Natural killer cell (primary cell): ENCODE results near the gene ULBP1. TPM values are rescaled to one million over a fixed set of nuclear protein-coding genes. Genes with fewer than 3 reads are reported as not detected.
"Not testable (repeated sequence)": the region's sequence is repeated elsewhere in the genome, so short reads cannot be mapped to it uniquely, and the experiment has no call there.

Experiments
- ATAC-seq, 3 donors: fragments of 150-1000 bp in 2 of 3; fragments of 200-7000 bp in 1 of 3; cut with Tn5 transposase; 1 replicate in 1 of 3; 2 replicates in 2 of 3; pipeline ENCODE4 v1.10.0; 2021; ENCODE audit warnings: mild to moderate bottlenecking in 2 of 3, moderate library complexity in 2 of 3
- DNase-seq, 2 donors: peaks; one replicate each; pipeline versions ENCODE4 v3.0.0 to v3.0.0-alpha.2; 2013 to 2021; ENCODE audit warnings: mixed read lengths in 1 of 2
- H3K27ac ChIP-seq: one replicate; pipeline ENCODE4 v1.5.1; 2013; ENCODE audit warnings: mild to moderate bottlenecking, low read length
- H3K27me3 ChIP-seq: one replicate; pipeline ENCODE4 v1.6.1; 2013; ENCODE audit warnings: low read length; ENCODE audit not compliant: control insufficient read depth, insufficient read depth
- H3K36me3 ChIP-seq: one replicate; pipeline ENCODE4 v1.6.1; 2013; ENCODE audit warnings: low read length; ENCODE audit not compliant: control insufficient read depth, insufficient read depth
- H3K4me1 ChIP-seq: one replicate; pipeline ENCODE4 v1.6.1; 2013; ENCODE audit warnings: low read length; ENCODE audit not compliant: control insufficient read depth, insufficient read depth
- H3K4me3 ChIP-seq: one replicate; pipeline ENCODE4 v1.5.1; 2013; ENCODE audit warnings: low read length
- H3K9me3 ChIP-seq: one replicate; pipeline ENCODE4 v1.6.1; 2013; ENCODE audit warnings: low read length; ENCODE audit not compliant: control insufficient read depth, insufficient read depth
- H3K27ac Mint-ChIP-seq, 2 donors: one replicate each; pipeline ENCODE4 v1.8.0; 2022; ENCODE audit warnings: mild to moderate bottlenecking in 2 of 2, mixed read lengths in 2 of 2, moderate library complexity in 1 of 2
- H3K27me3 Mint-ChIP-seq, 2 donors: one replicate each; pipeline ENCODE4 v1.8.0; 2022; ENCODE audit warnings: low read depth in 2 of 2, mixed read lengths in 2 of 2
- H3K36me3 Mint-ChIP-seq: one replicate; pipeline ENCODE4 v1.8.0; 2022; ENCODE audit warnings: mixed read lengths
- H3K4me1 Mint-ChIP-seq, 2 donors: one replicate each; pipeline ENCODE4 v1.8.0; 2022; ENCODE audit warnings: mixed read lengths in 2 of 2
- H3K4me3 Mint-ChIP-seq: one replicate; pipeline ENCODE4 v1.8.0; 2022; ENCODE audit warnings: mild to moderate bottlenecking, moderate library complexity, mixed read lengths
- H3K9me3 Mint-ChIP-seq, 2 donors: one replicate each; pipeline ENCODE4 v1.8.0; 2022; ENCODE audit warnings: mixed read lengths in 2 of 2
- WGBS: methylation state at CpG from one replicate; pipeline ENCODE4 v1.1.7; 2013; ENCODE audit warnings: missing lambda C conversion rate; ENCODE audit not compliant: insufficient coverage; 5-methylcytosine and 5-hydroxymethylcytosine counted together
- intact Hi-C: fragments of 100-400 bp; cut with micrococcal nuclease; formaldehyde crosslinking; loops from one replicate; pipeline ENCODE4 v1.14.2; 2022
- total RNA-seq, 4 donors: library from RNA; stranded (reverse); fragments of 120-200 nt in 1 of 4; gene quantifications; one replicate each; pipeline versions ENCODE4 v1.2.3 to v1.2.4, GENCODE V29; 2013 to 2022
- TF ChIP-seq, protein P1 (sequence below): fragments of 200-600 bp; IDR thresholded peaks from one replicate; pipeline ENCODE4 v1.8.0; 2022; ENCODE audit warnings: antibody characterized with exemption

The ULBP1 gene
- total RNA-seq, 3 donors from 2014 or later (not counting 1 experiment from before 2014, with no cell fraction given), result 0.18 to 0.23 TPM; not detected in 1

DNA sequence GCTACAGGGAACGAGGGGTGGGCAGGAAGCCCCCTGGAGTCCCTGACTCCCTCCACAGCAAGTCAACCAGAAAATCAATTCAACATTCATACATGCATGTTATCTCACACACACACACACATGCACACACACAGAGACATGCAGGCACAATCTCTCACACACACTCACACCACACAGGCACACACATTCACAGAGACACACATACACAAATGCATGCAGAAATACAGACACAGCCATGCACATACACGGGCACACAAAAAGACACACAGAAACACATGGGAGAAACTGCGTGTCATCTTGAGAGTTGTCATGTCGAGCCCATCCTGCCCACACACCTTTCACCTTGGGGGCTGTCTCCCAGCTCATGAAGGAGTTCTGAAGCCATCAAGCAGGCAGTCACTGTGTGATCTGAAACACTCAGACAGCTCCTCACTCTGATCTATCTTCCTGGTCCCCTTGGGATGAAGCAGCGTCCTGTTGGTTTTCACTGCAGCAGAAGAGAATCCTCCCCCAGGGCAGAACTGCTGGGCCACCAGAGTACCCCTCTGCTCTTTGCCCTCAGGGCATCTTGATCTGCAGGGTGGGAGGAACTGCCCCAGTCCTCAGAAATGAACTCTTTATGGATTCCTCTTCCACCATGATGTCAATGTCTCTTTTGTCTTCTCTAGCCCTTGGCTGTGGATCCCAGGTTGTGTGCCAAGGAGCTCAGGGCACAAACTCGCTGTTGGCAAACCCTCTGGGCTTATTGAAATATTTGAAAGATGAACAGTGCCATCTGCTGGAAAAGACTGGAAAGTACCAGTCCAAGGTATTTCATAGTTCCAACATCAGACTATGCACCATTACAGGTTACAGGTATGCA lies 52.8 kb downstream of the ULBP1 start:
- no peak overlapping the region for H3K27ac ChIP-seq
- peak in 1 of 2 donors; percentile 86 for DNase-seq
- TF ChIP-seq, protein P1, sequence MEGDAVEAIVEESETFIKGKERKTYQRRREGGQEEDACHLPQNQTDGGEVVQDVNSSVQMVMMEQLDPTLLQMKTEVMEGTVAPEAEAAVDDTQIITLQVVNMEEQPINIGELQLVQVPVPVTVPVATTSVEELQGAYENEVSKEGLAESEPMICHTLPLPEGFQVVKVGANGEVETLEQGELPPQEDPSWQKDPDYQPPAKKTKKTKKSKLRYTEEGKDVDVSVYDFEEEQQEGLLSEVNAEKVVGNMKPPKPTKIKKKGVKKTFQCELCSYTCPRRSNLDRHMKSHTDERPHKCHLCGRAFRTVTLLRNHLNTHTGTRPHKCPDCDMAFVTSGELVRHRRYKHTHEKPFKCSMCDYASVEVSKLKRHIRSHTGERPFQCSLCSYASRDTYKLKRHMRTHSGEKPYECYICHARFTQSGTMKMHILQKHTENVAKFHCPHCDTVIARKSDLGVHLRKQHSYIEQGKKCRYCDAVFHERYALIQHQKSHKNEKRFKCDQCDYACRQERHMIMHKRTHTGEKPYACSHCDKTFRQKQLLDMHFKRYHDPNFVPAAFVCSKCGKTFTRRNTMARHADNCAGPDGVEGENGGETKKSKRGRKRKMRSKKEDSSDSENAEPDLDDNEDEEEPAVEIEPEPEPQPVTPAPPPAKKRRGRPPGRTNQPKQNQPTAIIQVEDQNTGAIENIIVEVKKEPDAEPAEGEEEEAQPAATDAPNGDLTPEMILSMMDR, result peak; percentile 67
- WGBS, result 21% methylated on average over 6 of the region's 6 CpGs
- no peak overlapping the region for H3K27ac Mint-ChIP-seq
- ATAC-seq, result peak; percentile 71 to 84 (median 80)
- H3K27me3 Mint-ChIP-seq, result peaks cover 59 to 61% of the 10 kb centered on the region in 2 donors
- H3K9me3 Mint-ChIP-seq, result no peaks in the 10 kb centered on the region
- H3K9me3 ChIP-seq, result no peaks in the 10 kb centered on the region
- peaks cover 10 to 11% of the 10 kb centered on the region in 2 donors for H3K4me1 Mint-ChIP-seq
- H3K36me3 Mint-ChIP-seq, result no peaks in the 10 kb centered on the region
- H3K4me1 ChIP-seq, result peaks cover 11% of the 10 kb centered on the region
- H3K4me3 ChIP-seq, result no peak overlapping the region
- no peak overlapping the region for H3K4me3 Mint-ChIP-seq
- intact Hi-C loops, result loop anchor here (1.0 kb wide), 2 partner anchors 82 to 182 kb away; no protein-coding TSS in a partner anchor
- no peaks in the 10 kb centered on the region for H3K36me3 ChIP-seq
- H3K27me3 ChIP-seq, result peaks cover 39% of the 10 kb centered on the region

DNA sequence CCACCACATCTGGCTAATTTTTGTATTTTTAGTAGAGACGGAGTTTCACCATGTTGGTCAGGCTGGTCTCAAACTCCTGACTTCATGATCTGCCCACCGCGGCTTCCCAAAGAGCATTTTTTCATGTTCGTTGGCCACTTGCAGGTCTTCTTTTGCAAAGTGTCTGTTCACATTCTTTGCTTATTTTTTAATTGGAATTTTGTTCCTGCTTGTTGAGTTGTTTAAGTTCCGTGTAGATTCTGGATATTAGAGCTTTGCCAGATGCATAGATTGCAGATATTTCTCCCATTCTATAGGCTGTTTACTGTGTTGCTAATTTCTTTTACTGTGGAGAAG lies 53.4 kb downstream of the ULBP1 start:
- DNase-seq, H3K36me3 ChIP-seq, ATAC-seq, H3K4me3 Mint-ChIP-seq, H3K27ac Mint-ChIP-seq, H3K4me3 ChIP-seq, H3K36me3 Mint-ChIP-seq, H3K9me3 Mint-ChIP-seq, H3K27ac ChIP-seq, H3K9me3 ChIP-seq: not testable (repeated sequence)
- TF ChIP-seq, protein P1, result peak; percentile 16
- peaks cover 37% of the 10 kb centered on the region for H3K27me3 ChIP-seq
- Mint-ChIP-seq H3K4me1 (peaks cover 10 to 11% of the 10 kb centered on the region in 2 donors), H3K27me3 (peaks cover 58 to 61% of the 10 kb centered on the region in 2 donors)
- 10% methylated on average over 5 of the region's 5 CpGs for WGBS
- H3K4me1 ChIP-seq, result peaks cover 11% of the 10 kb centered on the region
- intact Hi-C loops, result loop anchor here (1.0 kb wide), 2 partner anchors 83 to 183 kb away; no protein-coding TSS in a partner anchor

DNA sequence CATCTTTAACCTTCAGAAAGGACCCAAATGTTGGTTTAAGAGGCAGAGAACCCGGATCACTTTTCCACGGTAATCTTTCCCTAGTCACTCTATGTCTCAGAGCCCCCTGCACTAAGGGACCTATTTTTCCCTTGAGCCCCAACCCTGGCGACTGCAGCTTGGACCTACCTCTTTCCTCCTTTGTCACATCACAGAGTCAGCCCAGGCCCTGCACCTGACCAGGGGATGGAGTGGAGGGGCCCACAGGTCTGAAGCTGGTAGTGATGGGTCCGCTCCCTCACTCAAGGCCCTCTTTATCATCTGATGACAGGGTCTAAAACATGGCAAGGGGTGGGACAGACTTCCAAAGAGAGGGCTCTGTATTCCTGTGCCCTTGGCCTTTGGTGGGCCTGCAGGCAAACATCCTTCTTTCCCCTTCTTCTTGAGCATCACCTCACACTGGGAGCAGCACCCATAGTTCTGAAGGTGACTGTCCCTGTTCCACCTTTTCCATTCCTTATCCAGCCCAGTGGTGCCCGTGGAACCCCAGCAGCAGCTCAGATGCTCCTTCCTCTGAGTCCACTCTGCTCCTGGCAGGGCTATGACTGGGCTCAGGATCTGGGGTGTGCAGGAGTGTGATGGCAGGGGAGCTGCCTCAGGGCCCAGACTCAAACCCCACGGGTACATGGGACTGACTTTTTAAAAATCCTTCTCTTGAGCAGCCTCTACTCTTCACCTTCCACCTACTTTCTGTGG lies 55.3 kb downstream of the ULBP1 start:
- H3K9me3 Mint-ChIP-seq, result no peaks in the 10 kb centered on the region
- peaks cover 7 to 8% of the 10 kb centered on the region in 2 donors for H3K4me1 Mint-ChIP-seq
- WGBS, result 73% methylated on average over 5 of the region's 6 CpGs
- Histone ChIP-seq H3K27me3 (peaks cover 24% of the 10 kb centered on the region), H3K4me3 (no peak overlapping the region), H3K27ac (no peak overlapping the region), H3K9me3 (no peaks in the 10 kb centered on the region), H3K4me1 (peaks cover 11% of the 10 kb centered on the region), H3K36me3 (no peaks in the 10 kb centered on the region)
- no peak overlapping the region for H3K4me3 Mint-ChIP-seq
- TF ChIP-seq, protein P1, result no peak
- no peak for ATAC-seq
- H3K36me3 Mint-ChIP-seq, result no peaks in the 10 kb centered on the region
- no peak overlapping the region for H3K27ac Mint-ChIP-seq
- no peak for DNase-seq
- intact Hi-C loops, result no loop called here
- H3K27me3 Mint-ChIP-seq, result peaks cover 47% of the 10 kb centered on the region in 2 donors

DNA sequence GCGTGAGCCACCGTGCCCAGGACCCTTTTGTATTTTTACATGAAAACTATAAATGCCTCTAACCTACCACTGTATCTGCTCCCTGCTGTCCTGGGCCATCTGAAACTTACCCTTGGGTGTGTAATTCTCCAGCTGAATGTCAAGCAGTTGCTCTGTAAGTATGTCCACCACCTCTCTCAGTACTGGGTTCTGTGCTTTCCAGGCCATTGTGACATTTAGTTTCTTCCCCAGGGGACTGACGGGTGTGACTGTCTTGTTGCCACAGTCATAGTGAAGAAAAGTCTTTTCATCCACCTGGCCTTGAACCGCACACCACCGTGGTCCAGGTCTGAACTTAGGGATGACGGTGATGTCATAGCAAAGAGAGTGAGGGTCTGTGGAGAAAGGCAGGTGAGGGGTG lies 58.1 kb downstream of the ULBP1 start:
- H3K9me3 ChIP-seq, H3K4me1 Mint-ChIP-seq, DNase-seq, H3K36me3 ChIP-seq, intact Hi-C loops, H3K36me3 Mint-ChIP-seq, H3K9me3 Mint-ChIP-seq, H3K27ac ChIP-seq, H3K27ac Mint-ChIP-seq, H3K4me3 ChIP-seq, H3K4me1 ChIP-seq, H3K4me3 Mint-ChIP-seq, ATAC-seq: not testable (repeated sequence)
- H3K27me3 ChIP-seq, result peaks cover 14% of the 10 kb centered on the region
- WGBS, result no CpG with 5 or more reads among the region's 6 CpGs
- H3K27me3 Mint-ChIP-seq, result peaks cover 50% of the 10 kb centered on the region in 2 donors
